ENCODE data around the gene NR1I3.
A peak's percentile ranks its signal among the peaks of the same experiment; 100 is the strongest.

NR1I3 gene

GRCh38 chr1:161196521-161197451 is 41.2 kb downstream of the NR1I3 start:
- TF ChIP-seq EZH2 (IDR thresholded peaks at IDR 0.05) = no peak
- TF ChIP-seq FOXP2 (optimal IDR thresholded peaks at IDR 0.05; ENCODE audit: control extremely low read depth, extremely low read length, insufficient read depth) = no peak
- peak; percentile 18; the same call in 1 of the 2 replicates for TF ChIP-seq POLR2AphosphoS5 (IDR thresholded peaks at IDR 0.05; ENCODE audit: borderline replicate concordance, low read depth, low read length)
- peak overlapping the region; percentile 34 for H3K27ac ChIP-seq
- no peaks in the 10 kb centered on the region for H3K9me3 ChIP-seq (ENCODE audit: low read depth, low read length)
- H3K36me3 ChIP-seq (ENCODE audit: insufficient read depth, low read length) = peaks cover 47% of the 10 kb centered on the region
- peak overlapping the region; percentile 75 for H3K9ac ChIP-seq (ENCODE audit: insufficient read length)
- H3K4me3 ChIP-seq = peak overlapping the region; percentile 83
- DNase-seq (ENCODE audit: low read depth, low spot score) = no peak

DNA sequence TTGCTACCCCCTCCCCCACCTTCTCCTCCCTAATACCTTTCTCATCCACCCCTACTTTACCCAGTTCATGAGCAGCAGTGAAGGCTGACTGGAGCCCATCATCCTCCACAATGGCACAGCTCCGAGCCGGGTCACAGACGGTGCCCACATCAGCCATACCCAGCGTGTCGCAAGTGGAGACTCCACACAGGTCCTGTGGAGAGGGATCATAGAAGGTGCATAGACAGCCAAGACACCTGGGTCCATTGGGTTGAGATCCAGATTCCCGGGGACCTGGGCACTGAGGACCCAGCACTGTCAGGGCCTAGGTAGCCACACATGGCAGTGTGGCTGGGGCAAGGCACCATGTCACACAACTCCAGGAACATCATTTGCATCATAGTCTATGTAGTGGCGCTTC is 41.9 kb downstream of the NR1I3 start:
- no peak for DNase-seq (ENCODE audit: low read depth, low spot score)
- no peak overlapping the region for H3K27ac ChIP-seq
- peak overlapping the region; percentile 83 for H3K4me3 ChIP-seq
- TF ChIP-seq EZH2 (IDR thresholded peaks at IDR 0.05) (no peak), POLR2AphosphoS5 (IDR thresholded peaks at IDR 0.05; ENCODE audit: borderline replicate concordance, low read depth, low read length) (no peak), FOXP2 (optimal IDR thresholded peaks at IDR 0.05; ENCODE audit: control extremely low read depth, extremely low read length, insufficient read depth) (no peak)
- no peaks in the 10 kb centered on the region for H3K9me3 ChIP-seq (ENCODE audit: low read depth, low read length)
- peak overlapping the region; percentile 5 for H3K9ac ChIP-seq (ENCODE audit: insufficient read length)
- peaks cover 54% of the 10 kb centered on the region for H3K36me3 ChIP-seq (ENCODE audit: insufficient read depth, low read length)

GRCh38 chr1:161195171-161195570 is 42.8 kb downstream of the NR1I3 start:
- H3K36me3 ChIP-seq (ENCODE audit: insufficient read depth, low read length) = peaks cover 60% of the 10 kb centered on the region
- H3K9ac ChIP-seq (ENCODE audit: insufficient read length) = no peak overlapping the region
- no peak for DNase-seq (ENCODE audit: low read depth, low spot score)
- H3K4me3 ChIP-seq = no peak overlapping the region
- H3K27ac ChIP-seq = no peak overlapping the region
- H3K9me3 ChIP-seq (ENCODE audit: low read depth, low read length) = no peaks in the 10 kb centered on the region
- TF ChIP-seq POLR2AphosphoS5 (IDR thresholded peaks at IDR 0.05; ENCODE audit: borderline replicate concordance, low read depth, low read length) (no peak), EZH2 (IDR thresholded peaks at IDR 0.05) (no peak), FOXP2 (optimal IDR thresholded peaks at IDR 0.05; ENCODE audit: control extremely low read depth, extremely low read length, insufficient read depth) (no peak)

- TF ChIP-seq FOXP2 (optimal IDR thresholded peaks at IDR 0.05; ENCODE audit: control extremely low read depth, extremely low read length, insufficient read depth) (no peak), EZH2 (IDR thresholded peaks at IDR 0.05) (no peak), POLR2AphosphoS5 (IDR thresholded peaks at IDR 0.05; ENCODE audit: borderline replicate concordance, low read depth, low read length) (no peak)
- no peak for DNase-seq (ENCODE audit: low read depth, low spot score)
- Histone ChIP-seq H3K4me3 (no peak overlapping the region), H3K9me3 (ENCODE audit: low read depth, low read length) (no peaks in the 10 kb centered on the region), H3K36me3 (ENCODE audit: insufficient read depth, low read length) (peaks cover 60% of the 10 kb centered on the region), H3K27ac (no peak overlapping the region), H3K9ac (ENCODE audit: insufficient read length) (no peak overlapping the region)
These were observed 44.3 kb downstream of the NR1I3 start for GRCh38 chr1:161193561-161194235.

- Histone ChIP-seq H3K9me3 (ENCODE audit: low read depth, low read length) (no peaks in the 10 kb centered on the region), H3K27ac (no peak overlapping the region), H3K36me3 (ENCODE audit: insufficient read depth, low read length) (peaks cover 60% of the 10 kb centered on the region), H3K9ac (ENCODE audit: insufficient read length) (no peak overlapping the region), H3K4me3 (no peak overlapping the region)
- TF ChIP-seq FOXP2 (optimal IDR thresholded peaks at IDR 0.05; ENCODE audit: control extremely low read depth, extremely low read length, insufficient read depth) = no peak
- no peak for TF ChIP-seq POLR2AphosphoS5 (IDR thresholded peaks at IDR 0.05; ENCODE audit: borderline replicate concordance, low read depth, low read length)
- TF ChIP-seq EZH2 (IDR thresholded peaks at IDR 0.05) = no peak
- no peak for DNase-seq (ENCODE audit: low read depth, low spot score)
These were observed 45.2 kb downstream of the NR1I3 start for GRCh38 chr1:161192476-161193465.

- no peak overlapping the region for H3K27ac ChIP-seq
- no peak overlapping the region for H3K4me3 ChIP-seq
- DNase-seq (ENCODE audit: low read depth, low spot score) = no peak
- H3K9ac ChIP-seq (ENCODE audit: insufficient read length) = no peak overlapping the region
- H3K9me3 ChIP-seq (ENCODE audit: low read depth, low read length) = no peaks in the 10 kb centered on the region
- no peak for TF ChIP-seq FOXP2 (optimal IDR thresholded peaks at IDR 0.05; ENCODE audit: control extremely low read depth, extremely low read length, insufficient read depth)
- no peak for TF ChIP-seq POLR2AphosphoS5 (IDR thresholded peaks at IDR 0.05; ENCODE audit: borderline replicate concordance, low read depth, low read length)
- no peak for TF ChIP-seq EZH2 (IDR thresholded peaks at IDR 0.05)
- H3K36me3 ChIP-seq (ENCODE audit: insufficient read depth, low read length) = peaks cover 60% of the 10 kb centered on the region
These were observed 46.0 kb downstream of the NR1I3 start for GRCh38 chr1:161191971-161192370.

DNA sequence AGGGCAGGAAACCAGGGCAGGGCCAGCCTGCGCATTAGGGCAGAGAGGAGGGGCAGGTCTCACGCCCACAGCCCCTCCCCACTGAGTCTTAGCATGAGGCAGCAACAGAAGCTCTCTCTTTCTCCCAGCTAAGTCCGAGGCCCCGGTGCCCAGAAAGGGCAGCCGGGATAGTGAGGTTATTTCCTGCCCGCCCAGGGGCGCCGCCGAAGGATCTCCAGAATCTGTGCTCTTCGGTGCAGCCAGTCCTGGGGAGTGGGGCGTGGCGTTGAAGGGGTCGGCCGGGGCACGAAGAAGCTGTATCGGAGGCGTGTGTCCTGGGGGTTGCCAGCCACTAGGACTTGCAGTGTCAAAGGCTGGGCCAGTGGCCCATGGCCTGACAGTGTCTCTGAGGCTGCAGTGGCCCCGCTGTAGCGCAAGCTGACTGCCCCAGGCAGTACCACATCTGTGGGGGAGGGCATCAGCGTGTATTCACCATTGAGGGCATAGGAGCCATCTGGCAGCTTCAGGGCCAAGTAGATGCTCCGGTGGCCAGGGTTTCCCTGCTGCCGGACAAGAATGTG is 47.0 kb downstream of the NR1I3 start:
- Histone ChIP-seq H3K9me3 (ENCODE audit: low read depth, low read length) (no peaks in the 10 kb centered on the region), H3K36me3 (ENCODE audit: insufficient read depth, low read length) (peaks cover 54% of the 10 kb centered on the region), H3K9ac (ENCODE audit: insufficient read length) (no peak overlapping the region), H3K27ac (no peak overlapping the region), H3K4me3 (no peak overlapping the region)
- DNase-seq (ENCODE audit: low read depth, low spot score) = no peak
- TF ChIP-seq EZH2 (IDR thresholded peaks at IDR 0.05) = no peak
- no peak for TF ChIP-seq FOXP2 (optimal IDR thresholded peaks at IDR 0.05; ENCODE audit: control extremely low read depth, extremely low read length, insufficient read depth)
- no peak for TF ChIP-seq POLR2AphosphoS5 (IDR thresholded peaks at IDR 0.05; ENCODE audit: borderline replicate concordance, low read depth, low read length)
